ENCODE results near the gene GUCY2F.

Gene GUCY2F

DNA sequence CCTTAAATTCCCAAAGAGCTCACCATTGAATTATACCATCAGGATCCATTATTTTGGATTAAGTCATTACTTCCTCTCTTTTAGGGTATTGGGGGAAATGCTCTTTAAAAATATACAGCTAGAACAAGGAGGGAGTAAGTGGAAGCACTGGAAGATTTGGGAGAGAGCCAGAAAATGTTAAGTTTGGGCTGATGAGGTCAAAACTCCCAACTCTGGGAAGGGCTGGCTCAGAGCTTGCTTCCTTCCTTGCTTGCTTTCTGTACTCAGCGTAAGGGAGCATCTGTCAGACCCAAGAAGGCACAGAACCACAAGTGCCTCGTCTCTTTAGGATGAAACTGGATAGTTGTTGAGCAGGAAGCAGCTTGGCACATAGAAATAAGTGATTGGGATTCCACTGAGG lies 138.2 kb downstream of the GUCY2F start:
- DNase-seq (ENCODE audit: low read depth) = no peak

DNA sequence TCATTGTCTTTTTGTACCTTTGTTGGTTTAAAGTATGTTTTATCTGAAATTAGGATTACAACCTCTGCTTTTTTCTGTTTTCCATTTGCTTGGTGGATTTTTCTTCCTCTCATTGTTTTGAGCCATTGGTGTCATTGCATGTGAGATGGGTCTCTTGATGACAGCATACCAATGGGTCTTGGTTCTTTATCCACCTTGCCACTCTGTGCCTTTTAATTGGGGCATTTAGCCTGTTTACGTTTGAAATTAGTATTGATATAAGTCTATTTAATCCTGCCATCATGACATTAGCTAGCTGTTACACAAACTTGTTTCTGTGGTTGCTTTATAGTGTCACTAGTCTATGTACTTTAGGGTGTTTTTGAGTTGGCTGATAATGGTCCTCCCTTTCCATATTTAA lies 145.7 kb downstream of the GUCY2F start:
- no peak for DNase-seq (ENCODE audit: low read depth)

DNA sequence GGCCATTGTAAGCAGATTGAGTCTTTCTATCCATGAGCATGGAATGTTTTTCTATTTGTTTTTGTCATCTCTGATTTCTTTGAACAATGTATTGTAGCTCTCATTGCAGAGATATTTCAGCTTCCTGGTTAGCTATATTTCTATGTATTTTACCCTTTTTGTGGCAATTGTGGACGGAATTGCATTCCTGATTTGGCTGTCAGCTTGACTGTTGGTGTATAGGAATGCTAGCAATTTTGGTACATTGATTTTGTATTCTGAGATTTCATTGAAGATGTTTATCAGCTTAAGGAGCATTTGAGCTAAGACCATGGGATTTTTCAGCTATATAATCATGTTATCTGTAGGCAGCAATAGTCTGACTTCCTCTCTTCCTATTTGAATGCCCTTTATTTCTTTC lies 154.6 kb downstream of the GUCY2F start:
- DNase-seq (ENCODE audit: low read depth) = no peak
